NCI-H2081 (cell line): ENCODE data around the gene GNG7.
"Not testable (repeated sequence)": the region's sequence is repeated elsewhere in the genome, so short reads cannot be mapped to it uniquely, and the experiment has no call there.

Source experiments
- DNase-seq, 2 experiments: peaks; one replicate each; lab custom pipeline; 2025; lab: John Stamatoyannopoulos, UW

Gene GNG7

GRCh38 chr19:2533686-2534422 lies 168.6 kb downstream of the GNG7 start:
- DNase-seq, result no peak

DNA sequence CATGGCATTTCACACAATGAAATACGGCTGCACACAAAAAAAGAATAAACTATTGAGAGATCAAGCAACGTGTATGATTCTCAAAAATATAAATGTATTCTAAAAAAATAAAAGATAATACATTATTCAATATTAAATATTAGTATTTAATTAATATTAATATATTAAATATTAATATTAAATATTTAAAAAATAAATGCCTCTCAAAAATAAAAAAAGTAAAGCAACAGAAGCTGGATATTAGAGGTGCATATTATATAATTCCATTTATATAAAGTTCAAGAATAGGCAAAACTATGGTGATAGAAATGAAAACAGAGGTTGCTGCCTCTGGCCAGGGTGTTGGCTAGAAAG lies 169.4 kb downstream of the GNG7 start:
- no peak for DNase-seq

GRCh38 chr19:2532252-2533071 lies 170.0 kb downstream of the GNG7 start:
- DNase-seq, result no peak

DNA sequence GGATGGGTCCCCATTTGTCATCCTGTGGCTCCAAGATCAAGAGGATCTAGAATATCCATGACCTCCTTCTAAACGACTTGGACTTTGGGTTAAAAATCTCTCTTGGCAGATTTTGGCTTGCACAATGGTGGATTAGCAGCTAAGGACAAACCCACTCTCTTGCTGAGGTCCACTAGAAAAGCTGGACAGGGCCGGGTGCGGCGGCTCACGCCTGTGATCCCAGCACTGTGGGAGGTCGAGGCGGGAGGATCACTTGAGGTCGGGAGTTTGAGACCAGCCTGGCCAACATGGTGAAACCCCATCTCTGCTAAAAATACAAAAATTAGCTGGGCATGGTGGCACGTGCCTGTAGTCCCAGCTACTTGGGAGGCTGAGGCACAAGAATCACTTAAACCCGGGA lies 172.6 kb downstream of the GNG7 start:
- not testable (repeated sequence) for DNase-seq

GRCh38 chr19:2529473-2529918 lies 173.0 kb downstream of the GNG7 start:
- no peak for DNase-seq

- DNase-seq, result no peak
Measured at GRCh38 chr19:2528675-2529101, 173.8 kb downstream of the GNG7 start.

DNA sequence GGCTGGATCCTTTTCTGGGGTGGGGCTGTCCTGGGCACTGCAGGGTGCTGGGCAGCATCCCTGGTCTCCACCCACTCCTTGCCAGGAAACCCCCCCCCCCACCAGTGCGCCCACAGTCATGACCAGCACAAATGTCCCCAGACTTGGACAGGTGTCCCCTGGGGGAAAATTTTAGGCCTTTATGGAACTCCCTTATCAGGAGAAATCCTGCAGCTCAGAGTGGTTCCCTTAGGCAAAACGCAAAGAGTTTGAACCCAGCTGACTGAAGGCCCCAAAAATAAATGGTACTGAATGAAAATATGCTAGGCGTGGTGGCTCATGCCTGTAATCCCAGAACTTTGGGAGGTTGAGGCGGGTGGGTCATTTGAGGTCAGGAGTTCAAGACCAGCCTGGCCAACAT lies 174.8 kb downstream of the GNG7 start:
- DNase-seq, result no peak

- no peak for DNase-seq
Measured at GRCh38 chr19:2527171-2527570, 175.3 kb downstream of the GNG7 start.

DNA sequence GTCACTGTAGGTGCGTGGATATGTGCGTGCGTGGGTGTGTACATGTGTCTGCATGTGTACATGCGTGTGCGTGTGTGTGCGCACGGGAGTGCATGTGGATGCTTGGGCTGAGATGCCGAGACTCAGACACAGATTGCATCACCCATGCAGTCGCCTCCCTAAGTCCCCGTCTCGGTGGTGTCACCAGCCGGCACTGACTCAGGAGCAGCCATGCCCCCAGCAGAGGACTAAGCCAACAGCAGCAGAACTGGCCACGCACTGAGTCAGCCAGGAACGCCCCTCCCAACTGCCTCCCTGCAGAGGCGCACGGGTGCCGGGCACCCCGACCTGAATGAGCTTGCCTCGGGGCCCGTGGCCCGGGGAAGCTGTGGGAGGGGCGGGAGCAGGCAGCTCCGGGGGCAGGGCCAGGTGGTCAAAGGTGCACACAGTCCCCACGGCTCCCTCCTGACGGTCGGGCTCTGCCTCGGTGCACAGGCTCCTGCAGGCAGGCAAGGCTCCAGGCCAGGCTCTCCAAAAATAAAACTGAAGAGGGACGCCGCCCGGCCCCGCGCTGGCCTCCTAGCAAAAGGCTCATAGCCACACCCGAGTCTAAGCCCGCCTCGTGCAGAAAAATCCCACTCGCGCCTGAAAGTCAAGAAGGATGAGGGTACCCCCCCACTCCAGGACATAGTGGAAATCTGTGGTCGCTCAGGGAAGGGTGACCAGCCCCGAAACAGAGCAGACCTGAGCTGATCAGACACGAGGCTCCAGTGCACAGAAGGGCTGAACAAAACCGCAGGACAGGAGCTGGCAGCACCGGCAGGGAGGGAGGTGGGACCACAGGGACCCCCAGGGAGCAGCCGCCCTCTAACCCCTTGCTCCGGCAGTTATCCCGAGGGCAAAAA lies 177.4 kb downstream of the GNG7 start:
- DNase-seq, result no peak

DNA sequence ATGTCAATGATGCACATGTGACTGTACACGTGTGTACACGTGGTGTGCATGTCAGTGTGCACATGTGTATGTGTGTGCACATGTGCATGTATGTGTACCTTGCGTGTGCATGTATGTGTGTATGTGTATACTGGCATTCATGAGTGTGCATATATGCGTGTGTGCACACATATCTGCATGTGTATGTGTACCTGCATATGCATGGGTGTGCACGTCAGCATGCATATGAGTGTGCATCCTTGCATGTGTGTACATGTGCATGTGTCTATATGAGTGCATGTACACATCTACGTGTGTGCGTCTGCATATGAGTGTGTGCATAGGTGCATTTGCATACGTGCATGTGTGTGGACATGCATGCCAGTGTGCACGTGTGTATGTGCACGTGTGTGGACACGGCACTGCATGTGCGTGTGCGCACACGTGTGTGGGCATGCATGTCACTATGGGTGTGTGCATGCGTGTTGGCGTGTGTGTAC lies 178.1 kb downstream of the GNG7 start:
- DNase-seq, result no peak

GRCh38 chr19:2523630-2524311 lies 178.7 kb downstream of the GNG7 start:
- no peak for DNase-seq

DNA sequence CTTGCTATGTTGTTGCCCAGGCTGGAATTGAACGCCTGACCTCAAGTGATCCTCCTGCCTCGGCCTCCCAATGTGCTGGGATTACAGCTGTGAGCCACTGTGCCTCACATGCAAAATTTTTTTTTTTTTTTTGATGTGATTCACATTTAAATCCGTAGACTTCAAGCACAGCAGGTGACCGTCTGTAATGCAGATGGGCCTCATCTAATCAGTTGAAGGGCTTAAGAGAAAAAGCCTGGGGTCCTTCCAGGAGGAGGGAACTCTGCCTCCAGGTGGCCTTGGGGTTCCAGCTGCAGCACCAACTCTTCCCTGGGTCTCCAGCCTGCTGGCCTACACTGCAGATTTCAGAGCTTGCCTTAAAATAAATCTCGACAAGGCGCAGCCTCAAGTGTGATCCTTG lies 183.0 kb downstream of the GNG7 start:
- no peak for DNase-seq

- not testable (repeated sequence) for DNase-seq
Measured at GRCh38 chr19:2518856-2519255, 183.6 kb downstream of the GNG7 start.

DNA sequence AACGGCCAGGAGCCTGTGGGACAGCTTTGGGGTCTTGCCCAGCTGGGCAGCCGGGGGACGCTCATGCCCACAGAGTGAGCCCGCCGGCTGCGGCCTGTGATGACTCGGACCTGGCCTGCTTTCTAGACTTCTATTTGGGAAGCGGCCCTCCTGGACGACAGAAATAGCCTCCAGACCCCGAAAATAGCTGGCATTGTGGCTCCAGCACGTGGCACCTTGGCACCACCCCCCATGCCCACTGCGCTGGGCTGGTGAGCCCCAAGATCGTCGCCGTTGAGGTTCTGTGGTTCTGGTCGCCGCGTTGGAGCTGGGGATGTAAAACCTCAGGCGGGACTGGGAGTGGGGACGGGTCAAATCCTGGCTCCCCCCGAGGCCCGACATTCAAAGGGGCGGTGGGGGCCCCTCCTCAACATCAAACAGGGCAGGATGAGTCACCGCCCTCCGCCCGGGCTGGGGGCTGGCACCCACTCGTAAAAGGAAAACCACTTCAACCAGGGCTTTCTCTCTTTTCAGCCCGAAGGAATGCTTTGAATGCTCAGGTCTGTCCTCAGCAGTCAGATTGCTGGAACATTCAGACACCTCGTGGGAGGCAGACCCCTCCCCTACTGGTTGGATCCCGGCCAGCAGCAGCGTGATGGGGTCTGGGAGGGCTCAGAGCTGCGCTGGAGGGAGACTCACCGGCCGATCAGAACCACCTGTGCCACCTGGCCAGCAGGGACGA lies 184.5 kb downstream of the GNG7 start:
- no peak for DNase-seq

DNA sequence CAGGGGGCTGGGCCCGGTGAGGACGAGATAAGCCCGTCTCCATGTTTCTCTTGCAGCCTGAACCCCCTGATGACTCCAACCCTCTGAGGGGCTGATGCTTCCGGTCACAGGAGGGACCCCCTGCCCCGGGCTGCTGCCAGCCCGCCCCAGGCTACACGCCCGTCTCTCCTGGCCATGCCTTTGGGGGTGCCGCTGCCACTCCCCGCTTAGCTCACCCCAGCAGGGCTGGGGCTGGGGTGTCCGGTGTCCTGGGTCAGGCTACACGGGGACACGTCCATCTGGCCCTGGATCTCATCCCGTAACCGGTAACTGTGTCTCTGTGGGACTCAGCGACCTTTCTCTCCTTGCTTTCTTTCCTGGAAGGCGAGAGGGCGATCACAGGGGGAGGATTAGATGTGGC lies 185.8 kb downstream of the GNG7 start:
- DNase-seq, result no peak

- DNase-seq, result no peak
Measured at GRCh38 chr19:2514981-2515518, 187.4 kb downstream of the GNG7 start.

DNA sequence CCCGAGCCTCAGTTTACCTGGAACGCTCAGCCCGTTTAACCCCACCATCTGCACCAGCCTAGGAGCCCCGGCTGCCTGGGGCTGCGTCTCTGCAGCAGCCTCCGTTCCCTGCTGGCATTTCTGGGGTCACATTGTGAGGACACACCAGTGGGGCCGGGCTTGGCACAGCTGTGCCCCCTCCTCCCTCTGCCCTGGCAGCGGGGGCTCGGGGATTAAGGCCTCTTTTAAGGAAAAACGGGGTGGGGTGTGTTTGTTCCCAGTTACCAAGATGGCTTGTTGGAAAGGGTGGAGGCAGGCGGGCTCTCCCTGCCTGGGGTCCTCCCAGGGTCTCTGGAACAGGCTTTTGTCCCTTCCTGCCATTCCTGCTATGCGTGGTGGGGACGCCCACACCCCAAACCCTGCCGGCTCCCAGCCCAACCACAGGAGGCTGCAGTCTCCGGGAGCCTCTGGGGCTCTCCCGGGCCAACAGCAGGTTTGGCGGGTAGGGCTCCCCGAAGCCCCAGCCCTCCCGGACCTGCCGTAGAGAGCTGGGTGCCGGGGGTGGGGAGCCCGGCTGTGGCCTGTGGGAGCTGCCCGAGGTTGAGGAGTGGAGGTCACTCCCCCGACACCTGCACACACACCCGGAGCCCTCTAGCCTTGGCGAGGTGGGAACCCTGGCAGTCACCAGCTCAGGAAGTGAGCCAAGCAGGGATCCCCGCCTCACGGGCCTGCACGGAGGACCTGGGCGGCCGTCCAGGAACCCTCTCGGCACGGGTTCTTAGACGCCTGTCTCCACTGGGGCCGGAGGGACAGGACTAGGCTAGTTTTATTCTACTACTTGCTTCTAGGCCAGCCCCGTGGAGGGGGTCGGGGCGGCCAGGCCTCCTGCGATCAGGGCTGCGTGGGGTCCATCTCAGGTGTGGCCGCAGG lies 189.7 kb downstream of the GNG7 start:
- DNase-seq, result no peak

DNA sequence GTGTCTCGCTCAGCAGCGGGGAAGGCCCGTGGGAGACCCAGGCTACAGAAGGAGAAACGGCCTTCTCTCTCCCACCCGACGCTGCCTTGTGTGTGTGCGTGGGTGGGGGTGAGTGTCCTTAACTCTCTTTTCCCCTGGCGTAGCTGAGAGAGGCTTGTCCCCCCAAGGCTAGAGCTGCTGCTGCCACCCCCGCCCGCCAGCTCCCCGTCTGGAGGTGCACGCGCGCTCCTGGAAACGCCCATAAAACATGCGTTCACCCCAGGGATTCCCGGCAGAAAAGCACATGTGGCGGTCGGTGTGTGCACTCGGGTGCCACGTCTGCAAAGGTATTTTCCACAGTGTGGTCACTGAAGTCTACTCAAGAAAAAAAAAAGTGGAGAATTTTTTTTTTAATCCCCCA lies 190.5 kb downstream of the GNG7 start:
- DNase-seq, result no peak

DNA sequence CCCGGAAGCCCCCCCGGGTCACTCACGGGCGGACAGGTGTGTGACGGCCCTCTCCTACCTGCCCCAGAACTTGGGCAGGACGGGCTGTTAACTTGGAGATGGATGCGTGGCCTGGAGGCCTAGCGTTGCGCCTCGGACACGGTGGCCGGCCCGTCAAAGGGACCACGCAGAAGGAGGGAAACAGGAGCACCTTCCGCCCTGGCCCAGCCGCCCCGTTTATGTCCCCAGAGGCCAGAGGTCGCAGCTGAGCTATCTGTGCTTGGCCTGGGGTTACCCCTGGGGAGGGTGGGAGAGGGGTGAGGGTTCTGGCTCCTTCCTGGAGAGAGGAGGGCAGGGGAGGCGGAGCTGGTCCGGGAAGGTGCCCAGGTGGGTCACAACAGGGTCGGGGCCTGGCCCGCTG lies 190.9 kb downstream of the GNG7 start:
- no peak for DNase-seq

DNA sequence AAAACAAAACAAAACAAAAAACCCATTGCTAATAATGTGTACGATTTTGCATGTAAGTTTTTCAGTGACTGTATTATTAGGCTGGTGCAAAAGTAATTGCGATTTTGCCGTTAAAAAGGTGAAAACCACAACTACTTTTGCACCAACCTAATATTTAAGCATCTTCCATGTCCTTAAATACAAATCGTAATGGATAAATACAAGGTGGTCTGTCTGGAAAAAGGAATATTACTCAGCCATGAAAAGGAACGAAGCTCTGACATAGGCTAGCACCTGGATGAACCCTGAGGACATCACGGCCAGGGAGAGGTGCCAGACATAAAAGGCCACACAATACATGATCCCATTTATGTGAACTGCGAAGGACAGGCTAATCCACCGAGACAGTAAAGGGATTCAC lies 193.4 kb downstream of the GNG7 start:
- DNase-seq, result no peak
